Duodenal mucosa (tissue), 2 donors: ENCODE data around the gene CITED2.

Experiments
- H3K27ac ChIP-seq: one replicate; pipeline ENCODE4 v1.7.0; 2013; ENCODE audit warnings: low read depth, low read length
- H3K27me3 ChIP-seq, 2 donors: one replicate each; pipeline ENCODE4 v1.7.0; 2013; ENCODE audit warnings: low read length in 2 of 2, control low read depth in 1 of 2; ENCODE audit not compliant: insufficient read depth in 2 of 2, control insufficient read depth in 1 of 2
- H3K36me3 ChIP-seq, 2 donors: one replicate each; pipeline ENCODE4 v1.7.0; 2013; ENCODE audit warnings: low read length in 2 of 2, control low read depth in 1 of 2; ENCODE audit not compliant: insufficient read depth in 2 of 2, control insufficient read depth in 1 of 2
- H3K4me1 ChIP-seq, 2 donors: one replicate each; pipeline ENCODE4 v1.7.0; 2013; ENCODE audit warnings: low read length in 2 of 2, control low read depth in 1 of 2; ENCODE audit not compliant: insufficient read depth in 2 of 2, control insufficient read depth in 1 of 2
- H3K4me3 ChIP-seq, 2 donors: one replicate each; pipeline ENCODE4 v1.7.0; 2013; ENCODE audit warnings: low read length in 2 of 2, low read depth in 1 of 2
- H3K9ac ChIP-seq, 2 donors: one replicate each; pipeline ENCODE4 v1.7.0; 2013; ENCODE audit warnings: low read length in 2 of 2, low read depth in 1 of 2
- H3K9me3 ChIP-seq, 2 donors: one replicate each; pipeline ENCODE4 v1.7.0; 2013; ENCODE audit warnings: low read length in 2 of 2, control low read depth in 1 of 2; ENCODE audit not compliant: control insufficient read depth in 1 of 2

The CITED2 gene

GRCh38 chr6:139406577-139407343, 32.3 kb upstream of the CITED2 start:
- Histone ChIP-seq H3K36me3 (no peaks in the 10 kb centered on the region), H3K4me1 (no peaks in the 10 kb centered on the region), H3K27ac (no peak overlapping the region), H3K27me3 (no peaks in the 10 kb centered on the region), H3K9me3 (no peaks in the 10 kb centered on the region), H3K4me3 (no peak overlapping the region), H3K9ac (no peak overlapping the region)

GRCh38 chr6:139402876-139403386, 28.5 kb upstream of the CITED2 start:
- H3K4me1 ChIP-seq = no peaks in the 10 kb centered on the region
- no peak overlapping the region for H3K9ac ChIP-seq
- H3K4me3 ChIP-seq = no peak overlapping the region
- H3K36me3 ChIP-seq = no peaks in the 10 kb centered on the region
- no peak overlapping the region for H3K27ac ChIP-seq
- no peaks in the 10 kb centered on the region for H3K9me3 ChIP-seq
- H3K27me3 ChIP-seq = no peaks in the 10 kb centered on the region

- no peak overlapping the region for H3K4me3 ChIP-seq
- H3K9me3 ChIP-seq = no peaks in the 10 kb centered on the region
- no peaks in the 10 kb centered on the region for H3K4me1 ChIP-seq
- H3K27ac ChIP-seq = no peak overlapping the region
- H3K36me3 ChIP-seq = no peaks in the 10 kb centered on the region
- no peak overlapping the region for H3K9ac ChIP-seq
- H3K27me3 ChIP-seq = no peaks in the 10 kb centered on the region
Measured at GRCh38 chr6:139398658-139399057, 24.2 kb upstream of the CITED2 start.

- no peak overlapping the region for H3K4me3 ChIP-seq
- H3K36me3 ChIP-seq = no peaks in the 10 kb centered on the region
- no peaks in the 10 kb centered on the region for H3K27me3 ChIP-seq
- peaks cover 8 to 12% of the 10 kb centered on the region in 2 donors for H3K4me1 ChIP-seq
- no peaks in the 10 kb centered on the region for H3K9me3 ChIP-seq
- no peak overlapping the region for H3K9ac ChIP-seq
- H3K27ac ChIP-seq = no peak overlapping the region
Measured at GRCh38 chr6:139395891-139396301, 21.4 kb upstream of the CITED2 start.

- H3K4me1 ChIP-seq = peaks cover 8 to 12% of the 10 kb centered on the region in 2 donors
- no peak overlapping the region for H3K9ac ChIP-seq
- H3K27ac ChIP-seq = no peak overlapping the region
- no peaks in the 10 kb centered on the region for H3K9me3 ChIP-seq
- H3K4me3 ChIP-seq = no peak overlapping the region
- no peaks in the 10 kb centered on the region for H3K27me3 ChIP-seq
- no peaks in the 10 kb centered on the region for H3K36me3 ChIP-seq
Measured at GRCh38 chr6:139395371-139395770, 20.9 kb upstream of the CITED2 start.

- Histone ChIP-seq H3K36me3 (no peaks in the 10 kb centered on the region), H3K4me3 (no peak overlapping the region), H3K9me3 (no peaks in the 10 kb centered on the region), H3K27me3 (no peaks in the 10 kb centered on the region), H3K27ac (no peak overlapping the region), H3K4me1 (peaks cover 8 to 12% of the 10 kb centered on the region in 2 donors), H3K9ac (no peak overlapping the region)
Measured at GRCh38 chr6:139394027-139394649, 19.7 kb upstream of the CITED2 start.

GRCh38 chr6:139392794-139393193, 18.3 kb upstream of the CITED2 start:
- Histone ChIP-seq H3K9me3 (no peaks in the 10 kb centered on the region), H3K9ac (no peak overlapping the region), H3K4me3 (no peak overlapping the region), H3K27ac (no peak overlapping the region), H3K27me3 (no peaks in the 10 kb centered on the region), H3K36me3 (no peaks in the 10 kb centered on the region), H3K4me1 (peaks cover 11 to 12% of the 10 kb centered on the region in 2 donors)

- Histone ChIP-seq H3K9ac (no peak overlapping the region), H3K4me3 (no peak overlapping the region), H3K36me3 (no peaks in the 10 kb centered on the region), H3K9me3 (no peaks in the 10 kb centered on the region), H3K27ac (no peak overlapping the region), H3K4me1 (peaks cover 11 to 12% of the 10 kb centered on the region in 2 donors), H3K27me3 (no peaks in the 10 kb centered on the region)
Measured at GRCh38 chr6:139391709-139392108, 17.3 kb upstream of the CITED2 start.

- Histone ChIP-seq H3K9me3 (no peaks in the 10 kb centered on the region), H3K27me3 (no peaks in the 10 kb centered on the region), H3K4me1 (peaks cover 11 to 12% of the 10 kb centered on the region in 2 donors), H3K9ac (no peak overlapping the region), H3K4me3 (no peak overlapping the region), H3K36me3 (no peaks in the 10 kb centered on the region), H3K27ac (no peak overlapping the region)
Measured at GRCh38 chr6:139390447-139390846, 16.0 kb upstream of the CITED2 start.

- peaks cover 11 to 12% of the 10 kb centered on the region in 2 donors for H3K4me1 ChIP-seq
- no peak overlapping the region for H3K27ac ChIP-seq
- H3K4me3 ChIP-seq = no peak overlapping the region
- H3K27me3 ChIP-seq = no peaks in the 10 kb centered on the region
- no peak overlapping the region for H3K9ac ChIP-seq
- no peaks in the 10 kb centered on the region for H3K36me3 ChIP-seq
- H3K9me3 ChIP-seq = no peaks in the 10 kb centered on the region
Measured at GRCh38 chr6:139388384-139388783, 13.9 kb upstream of the CITED2 start.
